Suppressor macrophage treated with lipopolysaccharide for 4 hours (primary cell): Measurements from ENCODE around the gene TRERF1.

ENCODE experiments used
- DNase-seq: peaks from one replicate; pipeline ENCODE4 v3.0.0-alpha.2; 2020

The TRERF1 gene

DNA sequence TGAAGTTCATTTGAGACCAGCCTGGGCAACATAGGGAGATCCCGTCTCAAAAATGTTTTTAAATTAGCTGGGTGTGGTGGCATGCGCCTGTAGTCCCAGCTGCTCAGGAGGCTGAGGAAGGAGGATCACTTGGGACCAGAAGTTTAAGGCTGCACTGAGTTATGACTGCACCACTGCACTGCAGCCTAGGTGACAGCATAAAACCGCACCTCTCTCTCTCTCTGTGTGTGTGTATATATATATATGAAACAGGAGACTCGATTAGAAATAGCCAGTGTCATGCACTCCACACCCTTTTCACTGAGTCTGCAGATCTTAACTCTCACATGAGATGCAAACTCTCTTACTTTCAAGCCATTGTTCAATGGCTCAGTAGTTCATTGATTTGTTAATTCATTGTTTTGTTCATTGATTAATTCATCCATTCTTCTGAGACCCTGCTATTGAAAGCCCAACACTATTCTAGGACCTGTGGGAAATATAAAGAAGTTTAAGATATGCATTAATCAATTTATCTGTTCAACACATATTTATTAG is 181.7 kb downstream of the TRERF1 start:
- no peak for DNase-seq

- no peak for DNase-seq
Observed at GRCh38 chr6:42269553-42269952, 182.2 kb downstream of the TRERF1 start.

DNA sequence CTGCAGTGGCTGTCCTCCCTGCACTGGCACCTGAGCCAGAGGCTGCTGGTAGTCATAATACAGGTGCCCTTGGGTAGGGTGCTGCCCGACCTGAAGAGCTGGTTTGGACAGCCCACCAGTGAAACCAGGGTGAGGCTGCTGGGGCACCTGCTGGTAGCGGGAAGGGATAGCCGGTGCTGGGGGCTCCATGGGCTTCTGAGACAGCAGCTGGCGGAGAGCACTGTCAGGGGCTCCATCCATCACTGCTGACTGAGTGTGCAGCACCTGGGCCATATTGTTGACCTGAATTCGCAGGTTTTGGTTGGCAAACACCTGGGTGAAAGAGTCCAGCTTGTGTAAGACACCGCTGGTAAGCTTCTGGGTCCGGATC is 182.9 kb downstream of the TRERF1 start:
- no peak for DNase-seq

- no peak for DNase-seq
Observed at GRCh38 chr6:42268016-42268834, 183.5 kb downstream of the TRERF1 start.

DNA sequence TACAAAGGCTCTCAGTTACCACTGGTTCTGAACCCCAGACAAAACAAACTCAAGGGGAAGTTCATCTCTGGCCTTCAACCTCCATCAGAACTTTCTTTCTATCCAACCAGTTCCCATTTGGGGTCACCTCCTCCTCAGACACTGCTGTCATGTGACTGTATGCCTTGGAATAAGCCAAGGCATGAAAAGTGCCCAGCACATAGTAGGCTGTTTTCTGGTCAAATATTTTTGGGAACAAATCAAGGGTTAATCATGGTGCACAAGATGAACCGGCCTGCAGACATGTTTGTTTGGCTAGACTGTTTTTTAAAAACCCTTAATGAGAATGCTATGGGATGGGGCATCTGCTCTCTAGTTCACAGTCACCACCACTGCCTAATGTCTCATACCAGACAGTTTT is 185.2 kb downstream of the TRERF1 start:
- no peak for DNase-seq

GRCh38 chr6:42264852-42265390 is 186.8 kb downstream of the TRERF1 start:
- no peak for DNase-seq

DNA sequence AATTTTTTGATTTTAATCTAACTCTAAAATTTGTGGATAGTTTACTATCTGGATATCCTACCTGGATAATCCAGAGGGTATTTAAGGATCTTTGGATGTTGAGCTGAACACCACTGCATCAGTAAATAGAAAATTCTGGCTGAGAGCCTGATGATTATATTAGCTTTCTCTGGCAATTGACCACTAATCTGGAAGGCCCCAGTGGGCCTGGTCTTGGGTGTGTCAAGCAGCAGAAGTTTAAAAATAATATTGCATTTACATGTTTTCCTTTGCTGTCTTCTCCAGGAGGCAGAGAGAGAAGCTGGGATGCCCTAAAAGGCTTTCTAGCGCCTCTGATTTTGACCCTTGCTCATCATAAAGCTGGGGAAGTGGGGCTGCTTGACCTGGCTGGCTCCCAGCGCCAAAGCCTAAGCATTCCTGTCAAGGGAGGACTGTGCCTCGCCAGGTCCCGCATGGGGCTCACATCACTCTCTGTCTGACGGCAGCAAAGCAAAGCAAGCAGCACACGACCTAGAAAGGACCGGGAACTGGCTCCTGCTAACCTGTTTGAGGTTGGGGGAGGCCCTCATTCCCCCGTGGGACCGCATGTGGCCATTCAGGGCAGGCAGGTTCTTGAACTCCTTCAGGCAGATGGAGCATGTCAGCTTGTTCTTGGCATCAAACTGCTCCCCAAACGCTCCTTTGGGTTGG is 187.4 kb downstream of the TRERF1 start:
- DNase-seq: no peak

DNA sequence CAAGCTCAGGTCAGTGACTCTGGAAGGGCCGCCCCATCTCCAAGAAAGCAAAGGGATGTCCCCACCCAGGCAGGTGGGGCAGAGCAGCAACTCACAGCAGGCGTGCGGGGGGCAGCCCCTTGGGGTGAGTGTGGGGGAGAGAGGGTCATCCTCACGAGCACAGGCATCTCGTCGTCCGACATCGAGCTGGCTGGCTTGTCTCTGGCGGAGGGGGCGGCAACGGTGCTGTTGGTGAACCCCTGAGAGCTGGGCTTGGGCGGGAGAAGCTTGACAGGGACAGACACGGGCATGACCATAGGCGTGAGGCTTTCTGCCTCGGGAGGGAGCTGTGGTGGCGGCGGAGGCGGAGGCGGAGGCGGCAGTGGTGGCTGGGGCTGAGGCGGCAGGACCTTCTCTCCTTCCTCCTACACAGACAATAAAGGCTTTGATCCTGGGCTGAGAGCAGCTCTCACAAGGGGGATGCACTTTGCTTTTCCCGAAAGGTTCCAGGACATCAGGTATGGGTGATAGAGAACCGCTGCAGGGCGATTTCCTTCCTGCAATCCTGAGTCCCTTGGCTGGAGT is 188.5 kb downstream of the TRERF1 start:
- DNase-seq: no peak

DNA sequence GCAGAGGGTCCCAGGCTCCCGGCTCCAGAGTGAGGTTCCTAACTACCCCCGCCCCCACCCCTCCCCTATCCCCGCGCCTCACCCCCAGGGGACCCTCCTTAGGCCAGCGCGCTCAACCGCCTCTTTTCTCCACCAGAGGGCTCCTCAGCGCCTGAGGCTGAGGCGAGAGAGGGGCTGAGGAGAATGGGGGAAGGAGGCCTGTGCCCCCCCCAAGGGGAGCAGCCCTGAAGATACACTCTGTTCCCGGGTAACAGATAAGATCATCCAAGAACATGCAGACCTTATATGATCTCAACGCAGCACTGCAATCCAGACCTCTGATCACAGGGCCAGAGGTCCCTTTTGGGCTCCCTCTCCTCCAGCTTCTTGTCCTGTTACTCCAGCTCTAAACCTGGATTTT is 190.8 kb downstream of the TRERF1 start:
- DNase-seq: peak; percentile 17

- no peak for DNase-seq
Observed at GRCh38 chr6:42260396-42260888, 191.3 kb downstream of the TRERF1 start.

GRCh38 chr6:42259841-42260395 is 191.8 kb downstream of the TRERF1 start:
- DNase-seq: no peak

GRCh38 chr6:42259286-42259685 is 192.4 kb downstream of the TRERF1 start:
- DNase-seq: no peak

- DNase-seq: no peak
Observed at GRCh38 chr6:42257614-42258013, 194.1 kb downstream of the TRERF1 start.

DNA sequence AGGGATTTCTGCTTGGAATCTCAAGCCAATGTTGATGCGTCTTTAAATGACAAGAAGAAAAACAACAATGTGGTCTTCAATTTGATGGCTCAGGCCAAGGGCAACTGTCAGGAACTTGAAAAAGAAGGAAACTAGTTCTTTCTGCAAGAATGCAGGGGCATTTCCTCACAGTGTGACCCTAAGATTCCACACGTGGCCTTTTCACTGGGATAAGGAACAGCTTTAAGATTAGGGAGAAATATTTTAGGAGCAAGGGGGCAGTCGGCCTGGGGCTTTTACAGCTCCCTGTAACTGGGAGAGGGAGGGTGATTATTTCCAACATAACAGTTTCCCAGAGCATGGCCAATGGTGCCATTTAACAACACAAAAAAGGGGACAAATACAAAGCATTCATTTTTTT is 194.7 kb downstream of the TRERF1 start:
- no peak for DNase-seq

- DNase-seq: no peak
Observed at GRCh38 chr6:42255050-42255449, 196.7 kb downstream of the TRERF1 start.

- no peak for DNase-seq
Observed at GRCh38 chr6:42254505-42254904, 197.2 kb downstream of the TRERF1 start.

GRCh38 chr6:42251911-42252637 is 199.7 kb downstream of the TRERF1 start:
- DNase-seq: peak; percentile 3

DNA sequence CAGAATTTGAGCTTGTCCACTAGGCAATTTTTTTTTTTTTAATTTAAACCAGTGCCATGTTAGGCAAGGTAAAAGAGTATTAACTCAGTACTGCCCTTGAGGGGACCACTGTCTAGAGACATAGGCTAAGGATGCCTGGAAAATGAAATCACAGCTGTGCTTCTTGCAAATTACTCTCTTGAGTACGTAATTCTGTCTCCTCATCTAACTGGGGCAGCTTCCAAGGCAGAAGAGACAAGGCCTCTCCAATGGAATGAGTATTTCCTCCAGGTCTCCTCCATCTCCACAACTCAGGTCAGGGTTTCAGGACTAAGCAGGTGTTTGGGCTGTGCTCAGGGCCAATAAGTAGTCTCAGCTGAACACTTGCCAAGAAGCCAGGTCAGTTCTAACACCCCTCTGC is 200.2 kb downstream of the TRERF1 start:
- no peak for DNase-seq

DNA sequence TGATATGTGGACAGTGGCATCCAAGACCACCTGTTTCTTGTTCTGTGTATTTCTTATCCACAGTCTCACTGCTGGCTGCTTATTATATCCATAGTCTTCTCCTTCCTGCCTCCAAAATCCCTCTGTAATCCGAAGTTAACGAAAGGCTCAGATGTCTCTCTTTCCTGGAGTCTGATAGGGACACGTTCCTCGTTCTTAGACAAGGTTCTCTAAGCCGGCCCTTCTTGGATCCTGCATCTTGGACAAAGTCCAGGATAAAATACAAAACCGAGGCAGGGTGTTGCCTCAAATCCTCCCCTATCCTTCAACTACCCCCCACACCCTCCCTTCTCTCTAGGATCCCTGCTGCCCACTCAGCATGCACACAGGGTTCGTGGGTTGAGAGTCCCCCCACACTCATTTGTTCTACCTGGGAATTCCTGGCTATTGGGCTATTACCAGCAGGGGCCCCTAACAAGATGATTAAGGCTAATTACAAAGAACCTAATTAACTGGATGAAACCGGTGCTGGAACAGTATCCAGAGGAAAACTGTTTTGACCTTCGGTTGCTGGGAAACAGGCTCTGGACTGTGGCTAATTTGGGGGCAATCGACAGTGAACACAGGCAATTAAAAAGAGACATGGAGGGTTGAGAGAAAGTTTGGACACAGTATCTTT is 201.3 kb downstream of the TRERF1 start:
- DNase-seq: no peak

DNA sequence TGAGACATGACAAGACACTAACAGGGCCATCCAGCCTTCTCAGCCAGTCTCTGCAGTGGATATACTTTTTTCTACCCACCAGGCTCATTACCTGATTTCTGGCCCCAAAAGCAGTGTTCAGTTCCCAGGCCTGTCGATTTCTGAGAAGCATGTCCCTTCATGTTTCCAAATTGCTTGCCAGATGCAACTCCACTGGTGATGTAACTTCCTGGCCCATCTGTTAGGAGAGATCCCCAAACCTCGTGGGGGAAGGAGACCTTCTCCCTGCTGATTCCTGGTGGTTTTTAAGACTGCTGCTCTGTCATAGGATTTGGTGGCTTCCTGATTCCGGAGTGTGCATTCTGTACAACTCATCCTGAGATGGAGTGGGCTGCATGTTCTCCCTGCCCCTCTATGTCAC is 202.4 kb downstream of the TRERF1 start:
- DNase-seq: peak; percentile 5

- no peak for DNase-seq
Observed at GRCh38 chr6:42243046-42243445, 208.7 kb downstream of the TRERF1 start.

DNA sequence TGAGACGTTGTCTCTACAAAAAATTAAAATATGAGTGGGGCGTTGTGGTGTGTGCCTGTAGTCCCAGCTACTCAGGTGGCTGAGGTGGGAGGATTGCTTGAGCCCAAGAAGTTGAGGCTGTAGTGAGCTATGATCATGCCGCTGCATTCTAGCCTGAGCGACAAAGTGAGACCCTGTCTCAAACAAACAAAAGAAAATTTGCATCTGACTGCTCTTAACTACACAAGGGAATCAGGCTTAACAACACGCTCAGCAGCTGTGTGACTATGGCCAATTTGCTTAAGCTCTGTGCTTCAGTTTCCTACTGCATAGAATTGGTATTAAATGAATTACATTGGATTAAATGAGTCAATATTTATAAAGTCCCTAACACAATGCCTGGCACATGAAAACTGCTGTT is 209.8 kb downstream of the TRERF1 start:
- no peak for DNase-seq
